Adrenal gland (tissue), 5 donors: Measurements from ENCODE around the gene CCDC116.

Experiments used
- CTCF ChIP-seq, 6 experiments: fragments of 450-650 bp in 4 of 6; fragments of 200-600 bp in 2 of 6; sonication (generic) in 1 of 6; IDR thresholded peaks; 1 replicate in 5 of 6; 2 replicates in 1 of 6; pipeline versions ENCODE4 v1.5.1 to v1.8.0; 2016 to 2021; ENCODE audit warnings: antibody characterized with exemption in 6 of 6, mild to moderate bottlenecking in 2 of 6, moderate library complexity in 1 of 6
- POLR2A ChIP-seq, 2 donors: fragments of 450-650 bp; IDR thresholded peaks; one replicate each; pipeline ENCODE4 v1.6.1; 2017; ENCODE audit warnings: antibody characterized with exemption in 2 of 2, mild to moderate bottlenecking in 2 of 2, moderate library complexity in 1 of 2
- donor health status: DM: no; HTN: no; CAD: no.

DNA sequence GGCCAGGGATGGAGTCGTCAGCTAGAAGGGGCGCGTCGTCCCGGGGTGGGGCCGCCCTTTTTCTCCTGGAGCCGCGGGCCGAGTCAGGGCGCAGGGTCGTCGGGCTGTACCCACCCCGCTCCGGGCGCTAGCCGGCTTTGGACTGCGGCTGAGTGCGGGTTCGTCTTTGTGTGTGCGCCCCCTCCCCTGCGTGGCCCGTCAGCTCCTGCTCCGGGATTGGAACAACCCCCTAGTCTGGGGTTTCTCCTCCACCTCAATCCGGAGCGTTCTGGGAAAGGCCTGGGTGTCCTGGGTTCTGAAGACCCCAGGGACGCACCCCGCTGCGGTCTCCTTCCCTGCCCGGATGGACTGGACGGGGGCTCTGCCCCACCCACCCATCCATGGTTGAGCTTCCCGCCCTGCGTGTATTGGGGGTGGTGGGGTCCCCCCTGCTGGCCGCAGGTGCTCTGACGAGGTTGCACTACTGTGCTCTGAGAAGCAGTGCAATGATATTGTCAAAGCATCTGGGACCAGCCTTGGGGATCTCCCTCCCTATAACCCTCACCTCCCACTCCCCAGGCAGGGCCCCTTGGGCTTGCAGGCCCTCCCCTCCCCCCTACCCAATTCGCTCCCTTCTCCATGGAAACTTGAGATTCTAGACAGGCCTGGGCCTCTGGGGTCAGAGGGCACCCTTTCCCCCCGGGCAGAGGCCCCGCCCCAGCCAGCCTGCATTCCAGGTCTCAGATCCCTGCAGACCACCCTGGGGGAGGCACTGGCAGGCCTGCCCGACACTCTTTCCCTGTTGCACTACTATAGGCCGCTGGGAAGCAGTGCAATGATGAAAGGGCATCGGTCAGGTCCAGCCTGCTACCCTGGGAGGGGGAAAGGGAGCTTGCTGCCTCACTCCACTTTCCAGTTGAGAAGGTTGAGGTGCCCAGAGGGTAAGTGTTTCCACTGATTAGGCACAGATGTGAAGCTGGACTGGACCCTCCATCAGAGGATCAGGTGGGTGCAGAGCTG lies 20.3 kb downstream of the CCDC116 start:
- no peak for TF ChIP-seq CTCF (IDR thresholded peaks at IDR 0.05)
- no peak for TF ChIP-seq POLR2A (IDR thresholded peaks at IDR 0.05)
